H9 (cell line): ENCODE results near the gene DIAPH2. TPM values are rescaled to one million over a fixed set of nuclear protein-coding genes. Genes with fewer than 3 reads are reported as not detected.

ENCODE experiments used
- DNase-seq: peaks from one replicate; pipeline ENCODE4 v3.0.0-alpha.2; 2017
- H2AFZ ChIP-seq: one replicate; pipeline ENCODE4 v1.6.1; 2013; ENCODE audit warnings: mild to moderate bottlenecking, low read length, control low read depth, moderate library complexity
- H2AK5ac ChIP-seq: 2 replicates; pipeline ENCODE4 v1.6.1; 2013; ENCODE audit warnings: low read length, control low read depth, mixed read lengths; ENCODE audit not compliant: insufficient read length
- H2BK120ac ChIP-seq: one replicate; pipeline ENCODE4 v1.6.1; 2013; ENCODE audit warnings: low read depth, mild to moderate bottlenecking, low read length, control low read depth, inconsistent platforms; ENCODE audit not compliant: poor library complexity, severe bottlenecking
- H2BK12ac ChIP-seq: 2 replicates; pipeline ENCODE4 v1.6.1; 2013; ENCODE audit warnings: low read length, control low read depth, mixed read lengths, low read depth; ENCODE audit not compliant: insufficient read length
- H2BK15ac ChIP-seq: 2 replicates; pipeline ENCODE4 v1.6.1; 2013; ENCODE audit warnings: low read depth, low read length, control low read depth
- H2BK20ac ChIP-seq: one replicate; pipeline ENCODE4 v1.6.1; 2013; ENCODE audit warnings: low read depth, mild to moderate bottlenecking, low read length, control low read depth, inconsistent platforms; ENCODE audit not compliant: poor library complexity, severe bottlenecking
- H2BK5ac ChIP-seq: 2 replicates; pipeline ENCODE4 v1.6.1; 2013; ENCODE audit warnings: low read length, control low read depth, mixed read lengths; ENCODE audit not compliant: insufficient read length
- H3K14ac ChIP-seq: 2 replicates; pipeline ENCODE4 v1.6.1; 2013; ENCODE audit warnings: low read length, control low read depth; ENCODE audit not compliant: insufficient read depth
- H3K18ac ChIP-seq: 2 replicates; pipeline ENCODE4 v1.6.1; 2013; ENCODE audit warnings: low read depth, mild to moderate bottlenecking, mixed read lengths, low read length, control low read depth; ENCODE audit not compliant: insufficient read length
- H3K23ac ChIP-seq: 2 replicates; pipeline ENCODE4 v1.6.1; 2013; ENCODE audit warnings: low read length, control low read depth, mixed read lengths, low read depth; ENCODE audit not compliant: insufficient read length
- H3K23me2 ChIP-seq: 2 replicates; pipeline ENCODE4 v1.6.1; 2013; ENCODE audit warnings: low read depth, mild to moderate bottlenecking, mixed read lengths, low read length, control low read depth; ENCODE audit not compliant: insufficient read length, poor library complexity, severe bottlenecking
- H3K27ac ChIP-seq: 2 replicates; pipeline ENCODE4 v1.5.1; 2013; ENCODE audit warnings: low read length, control low read depth, mixed read lengths, low read depth; ENCODE audit not compliant: insufficient read length
- H3K27me3 ChIP-seq: 2 replicates; pipeline ENCODE4 v1.6.1; 2013; ENCODE audit warnings: low read length, control low read depth, inconsistent platforms; ENCODE audit not compliant: insufficient read depth
- H3K4ac ChIP-seq: 2 replicates; pipeline ENCODE4 v1.6.1; 2013; ENCODE audit warnings: low read depth, mild to moderate bottlenecking, control low read depth, inconsistent platforms, low read length, moderate library complexity
- H3K4me1 ChIP-seq: 2 replicates; pipeline ENCODE4 v1.6.1; 2013; ENCODE audit warnings: low read length, control low read depth, inconsistent platforms; ENCODE audit not compliant: insufficient read depth
- H3K4me2 ChIP-seq: 2 replicates; pipeline ENCODE4 v1.6.1; 2013; ENCODE audit warnings: low read length, control low read depth, mixed read lengths; ENCODE audit not compliant: insufficient read length, insufficient read depth
- H3K56ac ChIP-seq: 2 replicates; pipeline ENCODE4 v1.6.1; 2013; ENCODE audit warnings: low read depth, mild to moderate bottlenecking, mixed read lengths, low read length, control low read depth; ENCODE audit not compliant: insufficient read length
- H3K79me1 ChIP-seq: 2 replicates; pipeline ENCODE4 v1.6.1; 2013; ENCODE audit warnings: low read depth, mild to moderate bottlenecking, moderate library complexity, low read length, control low read depth, inconsistent platforms; ENCODE audit not compliant: insufficient read depth, poor library complexity, severe bottlenecking
- H3K79me2 ChIP-seq: 2 replicates; pipeline ENCODE4 v1.6.1; 2013; ENCODE audit warnings: low read length, control low read depth, inconsistent platforms; ENCODE audit not compliant: insufficient read depth
- H3K9ac ChIP-seq: 2 replicates; pipeline ENCODE4 v1.6.1; 2013; ENCODE audit warnings: low read length, control low read depth, mixed read lengths; ENCODE audit not compliant: insufficient read length; ENCODE audit errors: extremely low read depth
- H3K9me3 ChIP-seq: one replicate; pipeline ENCODE4 v1.6.1; 2013; ENCODE audit warnings: low read depth, low read length, inconsistent platforms; ENCODE audit not compliant: control insufficient read depth
- H3T11ph ChIP-seq: one replicate; pipeline ENCODE4 v1.6.1; 2013; ENCODE audit warnings: mild to moderate bottlenecking, low read length, control low read depth, inconsistent platforms
- H4K20me1 ChIP-seq: one replicate; pipeline ENCODE4 v1.6.1; 2013; ENCODE audit not compliant: control insufficient read depth, insufficient read length, insufficient read depth
- H4K5ac ChIP-seq: 2 replicates; pipeline ENCODE4 v1.6.1; 2013; ENCODE audit warnings: low read depth, mild to moderate bottlenecking, mixed read lengths, low read length, control low read depth; ENCODE audit not compliant: insufficient read length
- H4K8ac ChIP-seq: replicated peaks from 2 replicates; pipeline ENCODE4 v1.6.1; 2013; ENCODE audit warnings: low read length, control low read depth, mixed read lengths, low read depth; ENCODE audit not compliant: insufficient read length
- H4K91ac ChIP-seq: 2 replicates; pipeline ENCODE4 v1.6.1; 2013; ENCODE audit warnings: low read depth, mild to moderate bottlenecking, moderate library complexity, mixed read lengths, low read length, control low read depth; ENCODE audit not compliant: insufficient read length
- H3K27ac Mint-ChIP-seq, 3 experiments: 2 replicates in 2 of 3; 3 replicates in 1 of 3; pipeline ENCODE4 v1.8.0; 2020 to 2021; ENCODE audit warnings: mixed read lengths in 3 of 3, mild to moderate bottlenecking in 1 of 3, moderate library complexity in 1 of 3
- H3K27me3 Mint-ChIP-seq: 2 replicates; pipeline ENCODE4 v1.8.0; 2021; ENCODE audit warnings: low read depth, mild to moderate bottlenecking, moderate library complexity, mixed read lengths
- H3K36me3 Mint-ChIP-seq, 3 experiments: 2 replicates in 2 of 3; 3 replicates in 1 of 3; pipeline ENCODE4 v1.8.0; 2020 to 2021; ENCODE audit warnings: low read depth in 3 of 3, mixed read lengths in 3 of 3; ENCODE audit not compliant: insufficient read depth in 1 of 3
- H3K4me1 Mint-ChIP-seq, 2 experiments: 2 replicates each; pipeline ENCODE4 v1.8.0; 2020; ENCODE audit warnings: mixed read lengths in 2 of 2
- H3K4me3 Mint-ChIP-seq, 2 experiments: 2 replicates in 1 of 2; 3 replicates in 1 of 2; pipeline ENCODE4 v1.8.0; 2020 to 2021; ENCODE audit warnings: mild to moderate bottlenecking in 2 of 2, mixed read lengths in 2 of 2, moderate library complexity in 1 of 2
- H3K9me3 Mint-ChIP-seq, 2 experiments: 2 replicates in 1 of 2; 3 replicates in 1 of 2; pipeline ENCODE4 v1.8.0; 2020; ENCODE audit warnings: mild to moderate bottlenecking in 2 of 2, mixed read lengths in 2 of 2, moderate library complexity in 1 of 2
- CTCF ChIP-seq: fragments of 200-600 bp; sonication (generic); conservative IDR thresholded peaks from 3 replicates; pipeline ENCODE4 v1.8.0; 2021; ENCODE audit warnings: antibody characterized with exemption, mild to moderate bottlenecking
- WGBS: extraction: QIAGEN DNeasy Blood & Tissue Kit; methylation state at CpG from one replicate; pipeline ENCODE4 v1.1.7; 2013; ENCODE audit warnings: missing lambda C conversion rate, low lambda C conversion rate, mixed read lengths; ENCODE audit not compliant: insufficient read length; ENCODE audit errors: extremely low coverage; 5-methylcytosine and 5-hydroxymethylcytosine counted together
- total RNA-seq: library from RNA; stranded (reverse); gene quantifications from 2 replicates; pipeline ENCODE4 v1.2.1, GENCODE V29; 2021

The DIAPH2 gene
- total RNA-seq, 1 experiment from 2014 or later, result 45.4 TPM

GRCh38 chrX:97200454-97200853 lies 515.8 kb downstream of the DIAPH2 start:
- H3K4me1 ChIP-seq, result peaks cover 2% of the 10 kb centered on the region; the same call in 1 of the 2 replicates
- H3K27me3 Mint-ChIP-seq, result no peaks in the 10 kb centered on the region
- no peak overlapping the region for H2BK15ac ChIP-seq
- H3K79me2 ChIP-seq, result no peaks in the 10 kb centered on the region
- no peak overlapping the region for H2BK12ac ChIP-seq
- H3K14ac ChIP-seq, result peak overlapping the region; percentile 45; the same call in 1 of the 2 replicates
- peaks cover 18 to 19% of the 10 kb centered on the region in 2 experiments for H3K4me1 Mint-ChIP-seq
- peaks cover 5 to 16% of the 10 kb centered on the region in 2 experiments; a peak in 4 of 5 replicates for H3K9me3 Mint-ChIP-seq
- H3K4me2 ChIP-seq, result no peak overlapping the region
- WGBS, result no CpG with 5 or more reads among the region's 9 CpGs
- TF ChIP-seq CTCF, result no peak
- H2BK20ac ChIP-seq, result no peak overlapping the region
- no peak overlapping the region for H2BK120ac ChIP-seq
- H3K9ac ChIP-seq, result no peak overlapping the region
- no peak overlapping the region for H3T11ph ChIP-seq
- H3K9me3 ChIP-seq, result no peaks in the 10 kb centered on the region
- no peak overlapping the region for H3K56ac ChIP-seq
- no peak overlapping the region for H4K91ac ChIP-seq
- H3K18ac ChIP-seq, result no peak overlapping the region
- H2AK5ac ChIP-seq, result no peak overlapping the region
- H2AFZ ChIP-seq, result no peak overlapping the region
- peaks cover 0 to 12% (median 8%) of the 10 kb centered on the region in 3 experiments; a peak in 4 of 7 replicates for H3K36me3 Mint-ChIP-seq
- no peak overlapping the region for H3K23ac ChIP-seq
- H3K23me2 ChIP-seq, result no peaks in the 10 kb centered on the region
- H3K79me1 ChIP-seq, result no peaks in the 10 kb centered on the region
- no peak overlapping the region for H3K4ac ChIP-seq
- no peaks in the 10 kb centered on the region for H4K20me1 ChIP-seq
- H3K27ac ChIP-seq, result no peak overlapping the region
- H4K8ac ChIP-seq, result no peak overlapping the region
- H3K27ac Mint-ChIP-seq, result peak overlapping the region; percentile 11 to 71 (median 45); a peak in 2 of 7 replicates
- H2BK5ac ChIP-seq, result no peak overlapping the region
- H3K27me3 ChIP-seq, result no peaks in the 10 kb centered on the region
- H4K5ac ChIP-seq, result no peak overlapping the region
- peak overlapping the region in 1 of 2 experiments; percentile 7; a peak in 1 of 5 replicates for H3K4me3 Mint-ChIP-seq
- peak; percentile 72 for DNase-seq
